HG02870 (cell line): ENCODE results near the gene FRAS1.

Source experiments
- ATAC-seq: cut with Tn5 transposase; IDR thresholded peaks from one replicate; pipeline ENCODE4 v1.9.1; 2021; ENCODE audit warnings: mild to moderate bottlenecking, moderate library complexity; ENCODE audit not compliant: unreplicated experiment

The FRAS1 gene

GRCh38 chr4:78566834-78567499 lies 509.8 kb downstream of the FRAS1 start:
- ATAC-seq = peak; percentile 92

- ATAC-seq = no peak
Observed at GRCh38 chr4:78567500-78568060, 510.5 kb downstream of the FRAS1 start.

- ATAC-seq = no peak
Observed at GRCh38 chr4:78568640-78569305, 511.6 kb downstream of the FRAS1 start.

- ATAC-seq = no peak
Observed at GRCh38 chr4:78569306-78569821, 512.2 kb downstream of the FRAS1 start.

GRCh38 chr4:78570117-78570516 lies 513.0 kb downstream of the FRAS1 start:
- ATAC-seq = no peak

- no peak for ATAC-seq
Observed at GRCh38 chr4:78571804-78572203, 514.7 kb downstream of the FRAS1 start.

GRCh38 chr4:78578674-78579425 lies 521.7 kb downstream of the FRAS1 start:
- no peak for ATAC-seq

- no peak for ATAC-seq
Observed at GRCh38 chr4:78581618-78582017, 524.5 kb downstream of the FRAS1 start.

GRCh38 chr4:78584863-78585547 lies 527.9 kb downstream of the FRAS1 start:
- no peak for ATAC-seq

GRCh38 chr4:78585633-78586032 lies 528.5 kb downstream of the FRAS1 start:
- no peak for ATAC-seq

- ATAC-seq = no peak
Observed at GRCh38 chr4:78588894-78589545, 531.9 kb downstream of the FRAS1 start.

GRCh38 chr4:78591404-78591803 lies 534.3 kb downstream of the FRAS1 start:
- no peak for ATAC-seq

GRCh38 chr4:78592088-78592783 lies 535.1 kb downstream of the FRAS1 start:
- ATAC-seq = peak; percentile 47
